HepG2 (cell line): Measurements from ENCODE around the gene MRPL43. TPM values are rescaled to one million over a fixed set of nuclear protein-coding genes. Genes with fewer than 3 reads are reported as not detected.

Experiments used
- JDP2 ChIP-seq: sonication (generic); formaldehyde crosslinking; IDR thresholded peaks from 2 replicates; pipeline ENCODE4 v1.8.1; 2022; ENCODE audit warnings: missing genetic modification reagents, borderline replicate concordance
- LBX2 ChIP-seq: sonication (generic); formaldehyde crosslinking; IDR thresholded peaks from 2 replicates; pipeline ENCODE4 v1.5.0; 2020; ENCODE audit warnings: missing genetic modification reagents, mild to moderate bottlenecking, borderline replicate concordance
- MYC ChIP-seq: sonication (generic); formaldehyde crosslinking; IDR thresholded peaks from 2 replicates; pipeline ENCODE4 v1.9.0; 2021; ENCODE audit warnings: missing genetic modification reagents, borderline replicate concordance
- NCOR1 ChIP-seq: fragments of 200-600 bp; sonication (generic); IDR thresholded peaks from 2 replicates; pipeline ENCODE4 v1.7.0; 2017; ENCODE audit warnings: antibody characterized with exemption, low read length, borderline replicate concordance
- NONO ChIP-seq, 2 experiments: fragments of 450-650 bp in 1 of 2; sonication (generic) in 1 of 2; formaldehyde crosslinking in 1 of 2; IDR thresholded peaks in 1 of 2; conservative IDR thresholded peaks in 1 of 2; 2 replicates each; pipeline versions ENCODE4 v1.6.1 to v1.8.0; 2017 to 2022; ENCODE audit warnings: mild to moderate bottlenecking in 1 of 2, missing genetic modification reagents in 1 of 2, moderate library complexity in 1 of 2
- PAF1 ChIP-seq: IDR thresholded peaks from 2 replicates; pipeline ENCODE4 v1.6.1; 2016; ENCODE audit warnings: missing genetic modification reagents, missing compliant biosample characterization
- RXRA ChIP-seq: sonication (generic); formaldehyde crosslinking; IDR thresholded peaks from 2 replicates; pipeline ENCODE4 v1.5.1; 2020; ENCODE audit warnings: missing genetic modification reagents
- SNAI1 ChIP-seq: sonication (generic); formaldehyde crosslinking; IDR thresholded peaks from 2 replicates; pipeline ENCODE4 v1.5.0; 2020; ENCODE audit warnings: mild to moderate bottlenecking, missing genetic modification reagents, borderline replicate concordance
- SOX6 ChIP-seq, 2 experiments: fragments of 450-650 bp in 1 of 2; sonication (generic) in 1 of 2; formaldehyde crosslinking in 1 of 2; IDR thresholded peaks; 2 replicates each; pipeline versions ENCODE4 v1.4.0 to v1.6.1; 2017 to 2020; ENCODE audit warnings: antibody characterized with exemption in 1 of 2, mild to moderate bottlenecking in 1 of 2, missing genetic modification reagents in 1 of 2
- STAG1 ChIP-seq: sonication (generic); formaldehyde crosslinking; IDR thresholded peaks from 2 replicates; pipeline ENCODE4 v1.4.0; 2020; ENCODE audit warnings: missing genetic modification reagents
- THAP8 ChIP-seq: sonication (generic); formaldehyde crosslinking; IDR thresholded peaks from 2 replicates; pipeline ENCODE4 v1.5.1; 2020; ENCODE audit warnings: missing genetic modification reagents, mild to moderate bottlenecking, borderline replicate concordance
- ZBED4 ChIP-seq: sonication (generic); formaldehyde crosslinking; IDR thresholded peaks from 2 replicates; pipeline ENCODE4 v1.4.0; 2020; ENCODE audit warnings: missing genetic modification reagents, borderline replicate concordance
- ZKSCAN1 ChIP-seq: fragments of 150-350 bp; IDR thresholded peaks from 2 replicates; pipeline ENCODE4 v1.6.1; 2014; ENCODE audit warnings: low read length
- ZNF101 ChIP-seq: sonication (generic); formaldehyde crosslinking; IDR thresholded peaks from 2 replicates; pipeline ENCODE4 v1.4.0; 2020; ENCODE audit warnings: mild to moderate bottlenecking, low read depth, missing genetic modification reagents, borderline replicate concordance
- ZNF136 ChIP-seq: sonication (generic); formaldehyde crosslinking; IDR thresholded peaks from 2 replicates; pipeline ENCODE4 v1.8.1; 2022; ENCODE audit warnings: low read depth, mild to moderate bottlenecking, moderate library complexity, missing genetic modification reagents
- ZNF276 ChIP-seq: sonication (generic); formaldehyde crosslinking; IDR thresholded peaks from 2 replicates; pipeline ENCODE4 v1.4.0; 2020; ENCODE audit warnings: mild to moderate bottlenecking, low read depth, missing genetic modification reagents
- ZNF615 ChIP-seq: sonication (generic); formaldehyde crosslinking; IDR thresholded peaks from 2 replicates; pipeline ENCODE4 v1.5.0; 2020; ENCODE audit warnings: mild to moderate bottlenecking, missing genetic modification reagents, borderline replicate concordance
- ZNF660 ChIP-seq: sonication (generic); formaldehyde crosslinking; IDR thresholded peaks from 2 replicates; pipeline ENCODE4 v1.5.1; 2020; ENCODE audit warnings: mild to moderate bottlenecking, low read depth, missing genetic modification reagents, borderline replicate concordance
- ZNF766 ChIP-seq: sonication (generic); formaldehyde crosslinking; IDR thresholded peaks from 2 replicates; pipeline ENCODE4 v1.5.0; 2020; ENCODE audit warnings: missing genetic modification reagents, borderline replicate concordance
- ZNF879 ChIP-seq: sonication (generic); formaldehyde crosslinking; IDR thresholded peaks from 2 replicates; pipeline ENCODE4 v1.8.1; 2023; ENCODE audit warnings: missing genetic modification reagents
- polyA plus RNA-seq, 8 experiments: library from polyadenylated mRNA; depleted of rRNA in 3 of 8; stranded (reverse) in 7 of 8; unstranded in 1 of 8; fragments of >200 nt; fragmentation: Illumina TruSeq in 4 of 8; extraction: Trizol in 4 of 8; gene quantifications; 2 replicates each; pipeline versions ENCODE4 v1.2.1 to v1.2.3, GENCODE V29; 2011 to 2016; ENCODE audit warnings: low read depth in 4 of 8, missing spikeins in 1 of 8, mixed read lengths in 1 of 8; ENCODE audit not compliant: insufficient read depth in 1 of 8
- total RNA-seq, 5 experiments: library from RNA; depleted of rRNA; stranded (reverse); fragments of >200 nt; fragmentation: Illumina TruSeq; extraction: Trizol; gene quantifications; 2 replicates each; pipeline ENCODE4 v1.2.3, GENCODE V29; 2016; ENCODE audit warnings: low read depth in 1 of 5

The MRPL43 gene
- total and polyA plus RNA-seq, 2 of the 13 experiments (the other 11 are each of a cell fraction or from before 2014, with no cell fraction given): 71.0 to 73.7 TPM

GRCh38 chr10:100970914-100971811, 16.1 kb downstream of the MRPL43 start (continued):
- TF ChIP-seq ZBED4 (CRISPR knock-in tag): no peak
- no peak for TF ChIP-seq ZNF276 (CRISPR knock-in tag)
- peak; percentile 88 for TF ChIP-seq MYC (CRISPR knock-in tag)
- TF ChIP-seq SNAI1 (CRISPR knock-in tag): no peak; the same call in 1 of the 2 replicates
- TF ChIP-seq ZNF660 (CRISPR knock-in tag): no peak
- peak; percentile 71; the same call in 1 of the 2 replicates for TF ChIP-seq NCOR1
- TF ChIP-seq ZNF879 (CRISPR knock-in tag): no peak
- TF ChIP-seq SOX6 (IDR thresholded peaks at IDR 0.05): no peak
- peak; percentile 92 for TF ChIP-seq SOX6 (CRISPR knock-in tag; IDR thresholded peaks at IDR 0.05)
- TF ChIP-seq ZNF615 (CRISPR knock-in tag): no peak; the same call in 1 of the 2 replicates
- TF ChIP-seq ZKSCAN1: no peak
- TF ChIP-seq STAG1 (CRISPR knock-in tag): no peak
- TF ChIP-seq ZNF136 (CRISPR knock-in tag): 0 out of 2 replicates have a peak, but pooled peaks have one; percentile 83
- TF ChIP-seq PAF1: no peak
- no peak for TF ChIP-seq ZNF101 (CRISPR knock-in tag)
- no peak for TF ChIP-seq THAP8
- no peak for TF ChIP-seq ZNF766 (CRISPR knock-in tag)
- no peak for TF ChIP-seq LBX2 (CRISPR knock-in tag)
- TF ChIP-seq NONO (IDR thresholded peaks at IDR 0.05): no peak
- TF ChIP-seq NONO (CRISPR knock-in tag; conservative IDR thresholded peaks at IDR 0.05): peak; percentile 82
- no peak for TF ChIP-seq JDP2
- peak; percentile 95 for TF ChIP-seq RXRA (CRISPR knock-in tag)
